ENCODE results near the gene DUS1L.

- TF ChIP-seq, protein P1, sequence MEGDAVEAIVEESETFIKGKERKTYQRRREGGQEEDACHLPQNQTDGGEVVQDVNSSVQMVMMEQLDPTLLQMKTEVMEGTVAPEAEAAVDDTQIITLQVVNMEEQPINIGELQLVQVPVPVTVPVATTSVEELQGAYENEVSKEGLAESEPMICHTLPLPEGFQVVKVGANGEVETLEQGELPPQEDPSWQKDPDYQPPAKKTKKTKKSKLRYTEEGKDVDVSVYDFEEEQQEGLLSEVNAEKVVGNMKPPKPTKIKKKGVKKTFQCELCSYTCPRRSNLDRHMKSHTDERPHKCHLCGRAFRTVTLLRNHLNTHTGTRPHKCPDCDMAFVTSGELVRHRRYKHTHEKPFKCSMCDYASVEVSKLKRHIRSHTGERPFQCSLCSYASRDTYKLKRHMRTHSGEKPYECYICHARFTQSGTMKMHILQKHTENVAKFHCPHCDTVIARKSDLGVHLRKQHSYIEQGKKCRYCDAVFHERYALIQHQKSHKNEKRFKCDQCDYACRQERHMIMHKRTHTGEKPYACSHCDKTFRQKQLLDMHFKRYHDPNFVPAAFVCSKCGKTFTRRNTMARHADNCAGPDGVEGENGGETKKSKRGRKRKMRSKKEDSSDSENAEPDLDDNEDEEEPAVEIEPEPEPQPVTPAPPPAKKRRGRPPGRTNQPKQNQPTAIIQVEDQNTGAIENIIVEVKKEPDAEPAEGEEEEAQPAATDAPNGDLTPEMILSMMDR (conservative IDR thresholded peaks at IDR 0.05 in 1 of 2, IDR thresholded peaks at IDR 0.05 in 1 of 2; ENCODE audit: extremely low read depth in 1 of 2, insufficient read depth in 1 of 2, low read depth in 1 of 2, low read length in 2 of 2): no peak
- TF ChIP-seq EZH2 (IDR thresholded peaks at IDR 0.05; ENCODE audit: borderline replicate concordance, low read length): no peak
Observed at GRCh38 chr17:82078433-82078832, 12.8 kb upstream of the DUS1L start.

Measured in mammary epithelial cell (primary cell).